Putamen (tissue), 1 donor: ENCODE data around the gene HAGHL.

ENCODE experiments used
- DNase-seq: peaks from one replicate; pipeline ENCODE4 v3.0.0-alpha.2; 2016; ENCODE audit warnings: low spot score

The HAGHL gene

GRCh38 chr16:726438-727290, at the start of gene HAGHL, which contains the start of gene CCDC78:
HAGHL (plus strand) TSS chr16:727106; CDS start chr16:727510, 404 bp downstream.
CCDC78 (minus strand) TSS chr16:726443; CDS start chr16:726367, 76 bp downstream.
- DNase-seq = no peak

GRCh38 chr16:677316-678190, 49.4 kb upstream of the HAGHL start:
- no peak for DNase-seq

GRCh38 chr16:678209-678857, 48.6 kb upstream of the HAGHL start:
- no peak for DNase-seq

GRCh38 chr16:678858-679813, 47.8 kb upstream of the HAGHL start:
- peak; percentile 58 for DNase-seq

GRCh38 chr16:679814-680624, 46.9 kb upstream of the HAGHL start, which contains the start of gene STUB1:
STUB1 (plus strand) TSS chr16:680410; CDS start chr16:680526, 116 bp downstream.
- DNase-seq = peak; percentile 87

- no peak for DNase-seq
These were observed 46.3 kb upstream of the HAGHL start for GRCh38 chr16:680625-680945.

GRCh38 chr16:680967-681745, 45.8 kb upstream of the HAGHL start:
- no peak for DNase-seq

- no peak for DNase-seq
These were observed 45.0 kb upstream of the HAGHL start for GRCh38 chr16:681746-682427.

- no peak for DNase-seq
These were observed 44.2 kb upstream of the HAGHL start for GRCh38 chr16:682493-683395.

- no peak for DNase-seq
These were observed 43.4 kb upstream of the HAGHL start for GRCh38 chr16:683396-684070.

GRCh38 chr16:684071-684794, 42.7 kb upstream of the HAGHL start, which contains the start of gene JMJD8:
JMJD8 (minus strand) TSS chr16:684334; CDS start chr16:684319, 15 bp downstream.
- DNase-seq = peak; percentile 95

- no peak for DNase-seq
These were observed 41.8 kb upstream of the HAGHL start for GRCh38 chr16:684961-685696.

- no peak for DNase-seq
These were observed 40.9 kb upstream of the HAGHL start for GRCh38 chr16:685967-686366.

- DNase-seq = no peak
These were observed 40.2 kb upstream of the HAGHL start for GRCh38 chr16:686459-687260.

GRCh38 chr16:687499-687898, 39.4 kb upstream of the HAGHL start:
- DNase-seq = no peak
